ENCODE data around the gene PHC2. TPM values are rescaled to one million over a fixed set of nuclear protein-coding genes. Genes with fewer than 3 reads are reported as not detected.

The PHC2 gene
- total and polyA plus RNA-seq, 7 experiments from 2014 or later, result 10.0 to 45.5 (median 35.0) TPM

- no peak overlapping the region for H3K4me3 Mint-ChIP-seq
- no peak for ATAC-seq
- H3K27ac Mint-ChIP-seq, result peak overlapping the region in 5 of 9 donors; percentile 32 to 68 (median 45)
- peaks cover 0 to 35% (median 0%) of the 10 kb centered on the region in 3 experiments for H3K36me3 ChIP-seq (ENCODE audit: control insufficient read depth in 2 of 3, insufficient read depth in 3 of 3, low read length in 3 of 3)
- DNase-seq, result no peak
- H3K36me3 Mint-ChIP-seq, result peaks cover 0 to 17% (median 4%) of the 10 kb centered on the region in 5 donors
- ChIA-PET CTCF (interaction anchor here (0.5 kb wide), 1 partner anchor 578 kb away, joined by 4 read pairs; no protein-coding TSS in a partner anchor), POLR2A (no interaction called here)
- H3K27me3 ChIP-seq (ENCODE audit: control insufficient read depth in 2 of 2, insufficient read depth in 2 of 2, low read length in 2 of 2), result no peaks in the 10 kb centered on the region
- H3K9me3 ChIP-seq (ENCODE audit: control insufficient read depth in 2 of 3, low read length in 3 of 3), result no peaks in the 10 kb centered on the region
- no peak overlapping the region for H3K4me3 ChIP-seq (ENCODE audit: low read length)
- intact Hi-C loops (cut with micrococcal nuclease), result no loop called here
- H3K4me1 ChIP-seq (ENCODE audit: control insufficient read depth in 2 of 2, insufficient read depth in 2 of 2, low read length in 2 of 2), result peaks cover 0 to 23% of the 10 kb centered on the region in 2 donors
- H3K27ac ChIP-seq (ENCODE audit: low read depth, low read length), result no peak overlapping the region
- no peaks in the 10 kb centered on the region for H3K9me3 Mint-ChIP-seq
- no peaks in the 10 kb centered on the region for H3K27me3 Mint-ChIP-seq
- peaks cover 21 to 50% (median 33%) of the 10 kb centered on the region in 7 donors for H3K4me1 Mint-ChIP-seq
Observed at GRCh38 chr1:33273961-33274371, 156.9 kb downstream of the PHC2 start.

Small RNA genes lying within 50 kb of the gene (microRNA-seq; reads per million reads assigned to microRNA genes)
- gene MIR3605 (ENCODE audit: borderline microRNAs expressed), result 6.2 reads per million, percentile 7 among the genes with 10 or more reads in this experiment

Other genes starting within 250 kb of the PHC2 start
- gene TRIM62, start 249.1 kb downstream of the PHC2 start, total RNA-seq, result 10 to 100 TPM; 13.2 to 24.2 (median 19.4) TPM
- 1 to 10 TPM; 3.6 to 7.9 TPM for gene TRIM62, start 249.1 kb downstream of the PHC2 start, polyA plus RNA-seq
- 10 to 100 TPM; 24.7 to 30.5 (median 27.0) TPM for gene ZNF362, start 174.6 kb downstream of the PHC2 start, total RNA-seq
- gene ZNF362, start 174.6 kb downstream of the PHC2 start, polyA plus RNA-seq, result 10 to 100 TPM; 17.2 to 30.0 TPM
- not detected for gene A3GALT2, start 110.0 kb downstream of the PHC2 start, total RNA-seq
- not detected for gene A3GALT2, start 110.0 kb downstream of the PHC2 start, polyA plus RNA-seq
- gene ZSCAN20, start 41.5 kb upstream of the PHC2 start, total RNA-seq, result 1 to 10 TPM in 4 of 5 experiments, under 1 TPM in 1; 0.77 to 3.0 (median 2.6) TPM
- 1 to 10 TPM in 1 of 2 donors, under 1 TPM in 1; 0.84 to 1.2 TPM for gene ZSCAN20, start 41.5 kb upstream of the PHC2 start, polyA plus RNA-seq

Measured in naive thymus-derived CD4-positive, alpha-beta T cell (primary cell).